Thoracic aorta (tissue), 2 donors: ENCODE measurements around the gene GULP1. TPM values are rescaled to one million over a fixed set of nuclear protein-coding genes. Genes with fewer than 3 reads are reported as not detected.
A peak's percentile ranks its signal among the peaks of the same experiment; 100 is the strongest.

Experiments used
- ATAC-seq: fragments of 150-250 bp; one replicate; pipeline ENCODE4 v1.8.0; 2017; ENCODE audit warnings: low read depth; ENCODE audit not compliant: insufficient number of reproducible peaks, low FRiP score
- DNase-seq: peaks from one replicate; pipeline ENCODE4 v3.0.0-alpha.2; 2020; ENCODE audit warnings: low spot score
- H3K27ac ChIP-seq, 2 donors: fragments of 200-600 bp; sonication (generic); 1 replicate in 1 of 2; 2 replicates in 1 of 2; pipeline ENCODE4 v1.5.1; 2016; ENCODE audit warnings: mild to moderate bottlenecking in 2 of 2, moderate library complexity in 2 of 2
- H3K27me3 ChIP-seq: fragments of 200-600 bp; sonication (generic); replicated peaks from 2 replicates; pipeline ENCODE4 v1.6.0; 2016; ENCODE audit warnings: mild to moderate bottlenecking; ENCODE audit not compliant: insufficient read depth
- H3K36me3 ChIP-seq: fragments of 200-600 bp; sonication (generic); one replicate; pipeline ENCODE4 v1.5.1; 2016
- H3K4me1 ChIP-seq, 2 donors: fragments of 200-600 bp; sonication (generic); 1 replicate in 1 of 2; 2 replicates in 1 of 2; pipeline versions ENCODE4 v1.5.1 to v1.6.0; 2016; ENCODE audit warnings: low read depth in 2 of 2, mild to moderate bottlenecking in 1 of 2; ENCODE audit not compliant: control insufficient read depth in 1 of 2
- H3K4me3 ChIP-seq: fragments of 200-600 bp; sonication (generic); 2 replicates; pipeline ENCODE4 v1.5.1; 2016; ENCODE audit warnings: mild to moderate bottlenecking
- H3K9me3 ChIP-seq: fragments of 200-600 bp; sonication (generic); 2 replicates; pipeline ENCODE4 v1.5.1; 2016
- CTCF ChIP-seq: fragments of 200-600 bp; sonication (generic); IDR thresholded peaks from one replicate; pipeline ENCODE4 v1.5.1; 2019; ENCODE audit warnings: antibody characterized with exemption
- total RNA-seq, 2 donors: library from RNA; depleted of rRNA; stranded (reverse); fragments of >200 nt; gene quantifications; one replicate each; pipeline versions ENCODE4 v1.1.0 to v1.2.3, GENCODE V29; 2016

The GULP1 gene
- total RNA-seq, 2 donors from 2014 or later, result 64.0 to 80.9 TPM

GRCh38 chr2:188515918-188516317 is 224.2 kb downstream of the GULP1 start:
- H3K27ac ChIP-seq, result peak overlapping the region; percentile 13 to 36
- no peak for TF ChIP-seq CTCF
- H3K27me3 ChIP-seq, result no peaks in the 10 kb centered on the region

GRCh38 chr2:188517549-188518215 is 226.0 kb downstream of the GULP1 start:
- no peak for DNase-seq
- Histone ChIP-seq H3K27me3 (no peaks in the 10 kb centered on the region), H3K4me1 (peaks cover 11 to 48% of the 10 kb centered on the region in 2 donors), H3K27ac (peak overlapping the region; percentile 29 to 38), H3K36me3 (no peaks in the 10 kb centered on the region), H3K9me3 (no peaks in the 10 kb centered on the region), H3K4me3 (peak overlapping the region; percentile 6)
- no peak for TF ChIP-seq CTCF
- no peak for ATAC-seq

More at GRCh38 chr2:188515918-188516317, 224.2 kb downstream of the GULP1 start:
- H3K4me3 ChIP-seq, result no peak overlapping the region
- ATAC-seq (no peak), DNase-seq (no peak)
- peaks cover 18 to 58% of the 10 kb centered on the region in 2 donors for H3K4me1 ChIP-seq
- H3K9me3 ChIP-seq, result no peaks in the 10 kb centered on the region
- H3K36me3 ChIP-seq, result no peaks in the 10 kb centered on the region

- Histone ChIP-seq H3K36me3 (no peaks in the 10 kb centered on the region), H3K27me3 (no peaks in the 10 kb centered on the region), H3K27ac (no peak overlapping the region), H3K4me1 (peaks cover 11 to 44% of the 10 kb centered on the region in 2 donors), H3K9me3 (no peaks in the 10 kb centered on the region), H3K4me3 (no peak overlapping the region)
- ATAC-seq (no peak), DNase-seq (no peak)
- TF ChIP-seq CTCF, result no peak
Observed at GRCh38 chr2:188518381-188518780, 226.7 kb downstream of the GULP1 start.

- no peak for DNase-seq
- H3K36me3 ChIP-seq, result no peaks in the 10 kb centered on the region
- no peaks in the 10 kb centered on the region for H3K9me3 ChIP-seq
- no peaks in the 10 kb centered on the region for H3K27me3 ChIP-seq
- peaks cover 11 to 42% of the 10 kb centered on the region in 2 donors for H3K4me1 ChIP-seq
- no peak overlapping the region for H3K4me3 ChIP-seq
- no peak for ATAC-seq
- H3K27ac ChIP-seq, result no peak overlapping the region
- TF ChIP-seq CTCF, result no peak
Observed at GRCh38 chr2:188519136-188519535, 227.5 kb downstream of the GULP1 start.

GRCh38 chr2:188522517-188522916 is 230.8 kb downstream of the GULP1 start:
- Histone ChIP-seq H3K27me3 (no peaks in the 10 kb centered on the region), H3K36me3 (no peaks in the 10 kb centered on the region), H3K4me3 (no peak overlapping the region), H3K27ac (no peak overlapping the region), H3K9me3 (no peaks in the 10 kb centered on the region), H3K4me1 (peaks cover 14 to 36% of the 10 kb centered on the region in 2 donors)
- DNase-seq (no peak), ATAC-seq (no peak)
- TF ChIP-seq CTCF, result no peak
